ENCODE data around the gene LRSAM1. TPM values are rescaled to one million over a fixed set of nuclear protein-coding genes. Genes with fewer than 3 reads are reported as not detected.

LRSAM1 gene
- total and polyA plus RNA-seq, 4 donors = 6.6 to 9.7 (median 7.1) TPM

GRCh38 chr9:127500862-127501261, 49.6 kb downstream of the LRSAM1 start:
- TF ChIP-seq ZBTB33 (IDR thresholded peaks at IDR 0.05) = no peak
- no peak for TF ChIP-seq FOXA1 (IDR thresholded peaks at IDR 0.05)
- TF ChIP-seq FOXA2 (IDR thresholded peaks at IDR 0.05) = no peak
- TF ChIP-seq YY1 (IDR thresholded peaks at IDR 0.05) = no peak
- Histone ChIP-seq H3K27ac (ENCODE audit: low read depth in 1 of 2, low read length in 2 of 2) (no peak overlapping the region), H3K4me3 (ENCODE audit: low read depth in 1 of 3, low read length in 3 of 3) (no peak overlapping the region), H3K9me3 (ENCODE audit: control insufficient read depth in 4 of 4, low read length in 3 of 4) (no peaks in the 10 kb centered on the region), H3K4me1 (ENCODE audit: control insufficient read depth in 4 of 4, insufficient read depth in 4 of 4, low read length in 3 of 4) (no peaks in the 10 kb centered on the region), H3K27me3 (ENCODE audit: control insufficient read depth in 4 of 4, insufficient read depth in 4 of 4, low read length in 3 of 4) (no peaks in the 10 kb centered on the region), H3K36me3 (ENCODE audit: control insufficient read depth in 4 of 4, insufficient read depth in 3 of 4, low read depth in 1 of 4, low read length in 3 of 4) (peaks cover 0 to 22% (median 12%) of the 10 kb centered on the region in 4 donors), H3K9ac (ENCODE audit: low read depth in 1 of 2, low read length in 2 of 2) (no peak overlapping the region)
- no peak for DNase-seq (ENCODE audit: low spot score)
- 92% methylated on average over 9 of the region's 9 CpGs for WGBS

GRCh38 chr9:127501821-127502343, 50.6 kb downstream of the LRSAM1 start:
- TF ChIP-seq FOXA2 (IDR thresholded peaks at IDR 0.05) (no peak), GABPA (IDR thresholded peaks at IDR 0.05 in 1 of 2, conservative IDR thresholded peaks at IDR 0.05 in 1 of 2) (no peak), EGR1 (IDR thresholded peaks at IDR 0.05; ENCODE audit: low read depth in 2 of 2) (no peak), HNF4A (conservative IDR thresholded peaks at IDR 0.05) (no peak), NR2F2 (IDR thresholded peaks at IDR 0.05) (no peak), RAD21 (IDR thresholded peaks at IDR 0.05) (no peak), SP1 (IDR thresholded peaks at IDR 0.05) (no peak), TAF1 (conservative IDR thresholded peaks at IDR 0.05) (no peak), FOXA1 (IDR thresholded peaks at IDR 0.05) (no peak), RXRA (IDR thresholded peaks at IDR 0.05) (no peak), YY1 (IDR thresholded peaks at IDR 0.05) (no peak), HNF4G (IDR thresholded peaks at IDR 0.05) (no peak), JUND (IDR thresholded peaks at IDR 0.05) (no peak), ZBTB33 (IDR thresholded peaks at IDR 0.05) (no peak)
- TF ChIP-seq, protein P1, sequence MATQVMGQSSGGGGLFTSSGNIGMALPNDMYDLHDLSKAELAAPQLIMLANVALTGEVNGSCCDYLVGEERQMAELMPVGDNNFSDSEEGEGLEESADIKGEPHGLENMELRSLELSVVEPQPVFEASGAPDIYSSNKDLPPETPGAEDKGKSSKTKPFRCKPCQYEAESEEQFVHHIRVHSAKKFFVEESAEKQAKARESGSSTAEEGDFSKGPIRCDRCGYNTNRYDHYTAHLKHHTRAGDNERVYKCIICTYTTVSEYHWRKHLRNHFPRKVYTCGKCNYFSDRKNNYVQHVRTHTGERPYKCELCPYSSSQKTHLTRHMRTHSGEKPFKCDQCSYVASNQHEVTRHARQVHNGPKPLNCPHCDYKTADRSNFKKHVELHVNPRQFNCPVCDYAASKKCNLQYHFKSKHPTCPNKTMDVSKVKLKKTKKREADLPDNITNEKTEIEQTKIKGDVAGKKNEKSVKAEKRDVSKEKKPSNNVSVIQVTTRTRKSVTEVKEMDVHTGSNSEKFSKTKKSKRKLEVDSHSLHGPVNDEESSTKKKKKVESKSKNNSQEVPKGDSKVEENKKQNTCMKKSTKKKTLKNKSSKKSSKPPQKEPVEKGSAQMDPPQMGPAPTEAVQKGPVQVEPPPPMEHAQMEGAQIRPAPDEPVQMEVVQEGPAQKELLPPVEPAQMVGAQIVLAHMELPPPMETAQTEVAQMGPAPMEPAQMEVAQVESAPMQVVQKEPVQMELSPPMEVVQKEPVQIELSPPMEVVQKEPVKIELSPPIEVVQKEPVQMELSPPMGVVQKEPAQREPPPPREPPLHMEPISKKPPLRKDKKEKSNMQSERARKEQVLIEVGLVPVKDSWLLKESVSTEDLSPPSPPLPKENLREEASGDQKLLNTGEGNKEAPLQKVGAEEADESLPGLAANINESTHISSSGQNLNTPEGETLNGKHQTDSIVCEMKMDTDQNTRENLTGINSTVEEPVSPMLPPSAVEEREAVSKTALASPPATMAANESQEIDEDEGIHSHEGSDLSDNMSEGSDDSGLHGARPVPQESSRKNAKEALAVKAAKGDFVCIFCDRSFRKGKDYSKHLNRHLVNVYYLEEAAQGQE (IDR thresholded peaks at IDR 0.05) = no peak
- TF ChIP-seq, protein P2, sequence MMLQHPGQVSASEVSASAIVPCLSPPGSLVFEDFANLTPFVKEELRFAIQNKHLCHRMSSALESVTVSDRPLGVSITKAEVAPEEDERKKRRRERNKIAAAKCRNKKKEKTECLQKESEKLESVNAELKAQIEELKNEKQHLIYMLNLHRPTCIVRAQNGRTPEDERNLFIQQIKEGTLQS (IDR thresholded peaks at IDR 0.05) = no peak
- TF ChIP-seq, protein P3, sequence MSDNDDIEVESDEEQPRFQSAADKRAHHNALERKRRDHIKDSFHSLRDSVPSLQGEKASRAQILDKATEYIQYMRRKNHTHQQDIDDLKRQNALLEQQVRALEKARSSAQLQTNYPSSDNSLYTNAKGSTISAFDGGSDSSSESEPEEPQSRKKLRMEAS (IDR thresholded peaks at IDR 0.05) = no peak
- TF ChIP-seq, protein P4, sequence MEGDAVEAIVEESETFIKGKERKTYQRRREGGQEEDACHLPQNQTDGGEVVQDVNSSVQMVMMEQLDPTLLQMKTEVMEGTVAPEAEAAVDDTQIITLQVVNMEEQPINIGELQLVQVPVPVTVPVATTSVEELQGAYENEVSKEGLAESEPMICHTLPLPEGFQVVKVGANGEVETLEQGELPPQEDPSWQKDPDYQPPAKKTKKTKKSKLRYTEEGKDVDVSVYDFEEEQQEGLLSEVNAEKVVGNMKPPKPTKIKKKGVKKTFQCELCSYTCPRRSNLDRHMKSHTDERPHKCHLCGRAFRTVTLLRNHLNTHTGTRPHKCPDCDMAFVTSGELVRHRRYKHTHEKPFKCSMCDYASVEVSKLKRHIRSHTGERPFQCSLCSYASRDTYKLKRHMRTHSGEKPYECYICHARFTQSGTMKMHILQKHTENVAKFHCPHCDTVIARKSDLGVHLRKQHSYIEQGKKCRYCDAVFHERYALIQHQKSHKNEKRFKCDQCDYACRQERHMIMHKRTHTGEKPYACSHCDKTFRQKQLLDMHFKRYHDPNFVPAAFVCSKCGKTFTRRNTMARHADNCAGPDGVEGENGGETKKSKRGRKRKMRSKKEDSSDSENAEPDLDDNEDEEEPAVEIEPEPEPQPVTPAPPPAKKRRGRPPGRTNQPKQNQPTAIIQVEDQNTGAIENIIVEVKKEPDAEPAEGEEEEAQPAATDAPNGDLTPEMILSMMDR (IDR thresholded peaks at IDR 0.05; ENCODE audit: low read depth, low read length, missing input control) = no peak
- H3K4me1 ChIP-seq (ENCODE audit: control insufficient read depth in 4 of 4, insufficient read depth in 4 of 4, low read length in 3 of 4) = no peaks in the 10 kb centered on the region
- no peaks in the 10 kb centered on the region for H3K27me3 ChIP-seq (ENCODE audit: control insufficient read depth in 4 of 4, insufficient read depth in 4 of 4, low read length in 3 of 4)
- no peak for DNase-seq (ENCODE audit: low spot score)
- H3K9me3 ChIP-seq (ENCODE audit: control insufficient read depth in 4 of 4, low read length in 3 of 4) = no peaks in the 10 kb centered on the region
- no peak overlapping the region for H3K27ac ChIP-seq (ENCODE audit: low read depth in 1 of 2, low read length in 2 of 2)
- WGBS = 94% methylated on average over 12 of the region's 12 CpGs
- no peak overlapping the region for H3K9ac ChIP-seq (ENCODE audit: low read depth in 1 of 2, low read length in 2 of 2)
- H3K36me3 ChIP-seq (ENCODE audit: control insufficient read depth in 4 of 4, insufficient read depth in 3 of 4, low read depth in 1 of 4, low read length in 3 of 4) = peaks cover 0 to 12% (median 10%) of the 10 kb centered on the region in 4 donors
- no peak overlapping the region for H3K4me3 ChIP-seq (ENCODE audit: low read depth in 1 of 3, low read length in 3 of 3)

Measured in liver (tissue), 9 donors.